Measurements from ENCODE around the gene NNAT.

GRCh38 chr20:37501940-37502339, 19.1 kb upstream of the NNAT start:
- TF ChIP-seq CTCF (conservative IDR thresholded peaks at IDR 0.05), result no peak; the same call in 1 of the 2 replicates
- no peak for TF ChIP-seq ZFX (IDR thresholded peaks at IDR 0.05)
